Stimulated activated naive B cell treated with anti-CD40 and anti-IgM and Interleukin-4, amounts not matched to agents 10 μg/mL and 1 μg/mL and 100 μg/mL, for 72 hours (primary cell): ENCODE measurements around the gene SPINT1.

Source experiments
- ATAC-seq, 2 donors: fragments of 150-1000 bp; cut with Tn5 transposase; replicated peaks; 2 replicates each; pipeline ENCODE4 v1.10.0; 2021; ENCODE audit warnings: moderate library complexity in 1 of 2
- DNase-seq: peaks from one replicate; pipeline ENCODE4 v3.0.0; 2021
- H3K27ac Mint-ChIP-seq: one replicate; pipeline ENCODE4 v1.8.0; 2022; ENCODE audit warnings: mild to moderate bottlenecking, mixed read lengths
- H3K27me3 Mint-ChIP-seq, 2 donors: one replicate each; pipeline ENCODE4 v1.8.0; 2022; ENCODE audit warnings: mixed read lengths in 2 of 2
- H3K36me3 Mint-ChIP-seq, 2 donors: one replicate each; pipeline ENCODE4 v1.8.0; 2022; ENCODE audit warnings: mixed read lengths in 2 of 2, mild to moderate bottlenecking in 1 of 2
- H3K4me1 Mint-ChIP-seq, 2 donors: one replicate each; pipeline ENCODE4 v1.8.0; 2022; ENCODE audit warnings: mixed read lengths in 2 of 2, mild to moderate bottlenecking in 1 of 2
- H3K4me3 Mint-ChIP-seq, 2 donors: one replicate each; pipeline ENCODE4 v1.8.0; 2022; ENCODE audit warnings: mild to moderate bottlenecking in 2 of 2, mixed read lengths in 2 of 2, moderate library complexity in 1 of 2
- H3K9me3 Mint-ChIP-seq, 2 donors: one replicate each; pipeline ENCODE4 v1.8.0; 2022; ENCODE audit warnings: mixed read lengths in 2 of 2, mild to moderate bottlenecking in 1 of 2

The SPINT1 gene

DNA sequence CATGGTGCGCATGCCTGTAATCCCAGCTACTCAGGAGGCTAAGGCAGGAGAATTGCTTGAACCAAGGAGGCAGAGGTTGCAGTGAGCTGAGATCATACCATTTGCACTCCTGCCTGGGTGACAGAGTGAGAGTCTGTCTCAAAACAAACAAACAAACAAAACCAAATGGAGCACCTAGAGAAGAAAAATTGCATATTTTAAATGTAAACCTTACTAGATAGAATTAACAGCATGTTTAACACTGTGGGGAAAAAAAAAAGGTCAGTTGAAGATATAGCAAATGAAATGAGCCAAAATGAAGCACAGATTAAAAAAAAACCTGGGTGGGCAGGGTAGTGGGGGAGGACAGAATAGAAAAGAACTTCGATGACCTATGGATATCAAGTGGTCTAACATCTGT is 22.7 kb upstream of the SPINT1 start:
- Mint-ChIP-seq H3K9me3 (no peaks in the 10 kb centered on the region), H3K4me3 (no peak overlapping the region), H3K27ac (no peak overlapping the region), H3K27me3 (no peaks in the 10 kb centered on the region), H3K36me3 (no peaks in the 10 kb centered on the region), H3K4me1 (no peaks in the 10 kb centered on the region)
- ATAC-seq: no peak
- no peak for DNase-seq

DNA sequence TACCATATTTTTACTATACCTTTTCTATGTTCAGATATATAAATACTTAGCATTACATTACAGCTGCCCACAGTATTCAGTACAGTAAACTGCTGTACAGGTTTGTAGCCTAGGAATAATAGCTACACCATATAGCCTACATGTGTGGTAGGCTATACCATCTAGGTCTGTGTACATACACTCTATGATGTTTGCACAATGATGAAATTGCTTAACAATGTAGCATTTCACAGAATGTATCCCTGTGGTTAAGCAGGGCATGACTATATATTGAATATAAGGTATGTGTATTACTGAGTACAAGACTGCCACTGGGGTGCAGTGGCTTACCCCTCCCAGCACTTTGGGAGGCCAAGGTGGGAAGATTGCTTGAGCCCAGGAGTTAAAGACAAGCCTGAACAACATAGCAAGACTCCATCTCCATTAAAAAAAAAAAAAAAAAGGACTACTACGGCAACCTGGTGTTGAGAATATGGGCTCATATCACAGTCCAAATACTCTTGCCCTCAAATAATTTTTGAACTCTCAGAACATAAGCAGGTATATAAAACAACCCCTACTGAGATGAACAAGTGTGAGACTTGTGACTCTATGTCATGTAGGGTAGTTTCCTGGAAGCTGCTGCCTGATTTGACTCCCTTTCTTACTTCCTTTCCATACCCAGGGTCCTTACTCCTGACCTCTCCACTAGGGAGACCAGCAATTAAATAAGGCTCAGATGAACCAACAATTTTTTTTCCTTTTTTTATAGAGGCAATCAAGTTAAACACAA is 20.1 kb upstream of the SPINT1 start:
- no peak for ATAC-seq
- Mint-ChIP-seq H3K27ac (no peak overlapping the region), H3K27me3 (no peaks in the 10 kb centered on the region), H3K4me1 (no peaks in the 10 kb centered on the region), H3K36me3 (no peaks in the 10 kb centered on the region), H3K4me3 (no peak overlapping the region), H3K9me3 (no peaks in the 10 kb centered on the region)
- no peak for DNase-seq

DNA sequence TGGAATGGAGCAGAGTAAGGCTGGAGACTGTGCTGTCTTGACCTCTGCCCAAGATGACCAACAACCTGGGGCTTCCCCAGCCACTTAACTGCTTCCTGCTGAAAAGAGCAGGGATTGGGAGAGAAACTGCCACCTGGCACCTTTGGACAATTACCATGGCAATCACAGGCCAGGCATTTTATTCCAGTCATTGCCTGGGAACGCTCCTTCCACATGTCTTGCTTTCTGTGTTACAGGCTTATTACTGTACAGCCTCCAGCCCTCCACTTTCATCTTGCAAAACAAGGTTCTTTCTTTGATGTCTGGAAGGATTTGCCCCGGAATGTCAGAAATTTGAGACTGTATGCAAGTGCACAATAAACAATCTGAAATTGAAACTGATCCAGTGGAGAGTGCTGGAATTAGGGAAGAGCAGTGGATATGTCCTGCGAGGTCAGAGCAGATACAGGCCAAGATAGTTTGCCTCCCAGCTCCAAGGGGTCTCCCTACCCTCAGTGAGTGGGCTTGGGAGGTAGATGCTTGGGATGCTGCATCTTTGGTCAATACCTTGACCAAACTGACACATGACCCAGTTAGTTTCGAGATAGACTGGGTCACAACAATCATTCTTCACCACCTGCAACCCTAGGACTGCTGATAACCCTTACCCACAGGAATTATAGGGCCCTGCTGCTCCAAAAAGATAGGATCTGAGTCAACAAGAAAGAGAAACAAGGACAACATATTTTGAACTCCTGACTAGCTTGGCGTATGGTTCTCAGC is 18.0 kb upstream of the SPINT1 start:
- Mint-ChIP-seq H3K27me3 (no peaks in the 10 kb centered on the region), H3K27ac (no peak overlapping the region), H3K9me3 (no peaks in the 10 kb centered on the region), H3K36me3 (no peaks in the 10 kb centered on the region), H3K4me1 (no peaks in the 10 kb centered on the region), H3K4me3 (no peak overlapping the region)
- DNase-seq (no peak), ATAC-seq (no peak)

DNA sequence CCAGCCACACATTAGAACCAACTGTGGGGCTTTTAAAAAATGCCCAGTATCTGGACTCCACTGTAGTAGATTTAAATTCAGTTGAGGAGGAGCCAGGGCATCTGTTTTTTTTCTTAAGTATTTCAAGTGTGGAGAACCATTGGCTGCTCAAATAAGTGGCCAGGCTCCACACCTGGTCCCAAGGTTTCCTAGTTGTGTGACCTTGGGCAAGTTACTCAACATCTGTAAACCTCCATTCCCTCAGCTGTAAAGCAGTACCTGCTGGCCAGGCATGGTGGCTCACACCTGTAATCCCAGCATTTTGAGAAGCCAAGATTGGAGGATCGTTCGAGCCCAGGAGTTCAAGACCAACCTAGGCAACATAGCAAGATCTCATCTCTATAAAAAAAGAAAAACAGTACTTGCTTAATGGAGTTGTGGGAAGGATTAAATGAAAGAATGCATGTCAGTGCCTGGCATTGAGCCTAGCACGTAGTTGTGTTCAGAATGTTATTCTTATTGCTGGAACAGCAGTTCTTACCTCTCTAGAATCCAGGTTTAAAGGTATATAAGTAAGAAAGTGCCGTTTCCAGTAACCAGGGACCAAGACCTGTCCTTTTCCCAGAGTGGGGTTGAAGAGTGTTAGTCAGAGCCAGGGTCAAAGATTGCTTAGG is 17.3 kb upstream of the SPINT1 start:
- ATAC-seq: no peak
- H3K9me3 Mint-ChIP-seq: no peaks in the 10 kb centered on the region
- no peak overlapping the region for H3K4me3 Mint-ChIP-seq
- H3K4me1 Mint-ChIP-seq: no peaks in the 10 kb centered on the region
- no peak for DNase-seq
- no peaks in the 10 kb centered on the region for H3K36me3 Mint-ChIP-seq
- no peaks in the 10 kb centered on the region for H3K27me3 Mint-ChIP-seq
- H3K27ac Mint-ChIP-seq: no peak overlapping the region

DNA sequence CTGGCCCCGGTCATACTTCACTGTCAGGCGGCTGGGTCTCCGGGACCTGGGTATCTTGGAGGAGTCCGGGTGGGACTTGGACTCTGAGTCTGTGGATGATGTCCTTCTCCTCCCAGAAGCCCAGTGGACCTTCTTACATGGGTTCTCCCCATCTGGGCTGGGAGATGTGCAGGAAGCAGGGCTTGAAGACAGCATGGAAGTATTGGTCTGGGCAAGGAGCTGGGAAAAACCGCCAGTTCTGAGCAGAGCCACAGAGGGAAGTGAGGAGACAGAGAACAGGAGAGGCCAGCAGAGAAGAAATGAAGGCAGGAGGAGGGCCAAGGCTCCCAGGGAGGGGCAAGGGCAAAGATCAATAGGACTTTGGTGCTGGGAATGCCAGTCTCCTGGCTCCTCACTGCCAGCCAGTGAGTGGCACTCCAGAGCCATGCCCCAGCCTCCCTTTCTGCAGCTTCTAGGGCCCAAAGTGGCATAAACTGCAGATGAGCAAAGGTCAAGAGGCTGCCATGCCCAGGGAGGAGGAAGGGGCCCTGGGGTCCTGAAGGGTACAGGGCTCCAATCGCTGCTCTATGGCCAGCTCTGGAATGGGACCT is 15.3 kb upstream of the SPINT1 start, which contains the start of gene PPP1R14D:
Gene PPP1R14D, minus strand, starts transcription at position 262 of the 590 bp plus-strand sequence. Its CDS starts 67 bp downstream, at position 195.
- no peaks in the 10 kb centered on the region for H3K4me1 Mint-ChIP-seq
- H3K4me3 Mint-ChIP-seq: no peak within 1 kb of the TSS
- DNase-seq: no peak
- H3K36me3 Mint-ChIP-seq: peaks cover 0 to 3% of the 10 kb centered on the region in 2 donors
- peaks cover 0 to 2% of the 10 kb centered on the region in 2 donors for H3K9me3 Mint-ChIP-seq
- no peak for ATAC-seq
- peak within 1 kb of the TSS; percentile 2 for H3K27ac Mint-ChIP-seq
- H3K27me3 Mint-ChIP-seq: no peaks in the 10 kb centered on the region

DNA sequence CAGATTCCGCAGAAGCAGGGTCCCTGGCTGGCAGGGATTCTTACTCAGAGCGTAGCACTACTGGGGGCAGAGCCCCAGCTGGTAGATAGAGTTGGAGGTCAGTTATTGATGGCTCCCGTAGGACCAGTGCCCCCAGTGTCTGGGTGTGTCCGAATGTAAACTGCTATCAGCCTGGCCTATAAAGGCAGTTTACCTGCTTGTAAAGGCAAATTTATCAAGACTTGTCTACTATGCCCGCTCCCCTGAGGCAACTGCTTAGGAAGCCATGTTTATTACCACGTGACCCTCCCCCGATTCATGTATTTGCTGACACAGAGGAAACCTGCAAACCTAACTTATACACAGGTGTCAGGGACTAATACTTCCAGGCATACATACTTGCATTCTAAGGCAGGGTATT is 14.7 kb upstream of the SPINT1 start:
- H3K27me3 Mint-ChIP-seq: no peaks in the 10 kb centered on the region
- H3K9me3 Mint-ChIP-seq: peaks cover 0 to 2% of the 10 kb centered on the region in 2 donors
- no peak overlapping the region for H3K4me3 Mint-ChIP-seq
- no peak for DNase-seq
- H3K36me3 Mint-ChIP-seq: peaks cover 0 to 3% of the 10 kb centered on the region in 2 donors
- H3K4me1 Mint-ChIP-seq: no peaks in the 10 kb centered on the region
- no peak for ATAC-seq
- no peak overlapping the region for H3K27ac Mint-ChIP-seq

DNA sequence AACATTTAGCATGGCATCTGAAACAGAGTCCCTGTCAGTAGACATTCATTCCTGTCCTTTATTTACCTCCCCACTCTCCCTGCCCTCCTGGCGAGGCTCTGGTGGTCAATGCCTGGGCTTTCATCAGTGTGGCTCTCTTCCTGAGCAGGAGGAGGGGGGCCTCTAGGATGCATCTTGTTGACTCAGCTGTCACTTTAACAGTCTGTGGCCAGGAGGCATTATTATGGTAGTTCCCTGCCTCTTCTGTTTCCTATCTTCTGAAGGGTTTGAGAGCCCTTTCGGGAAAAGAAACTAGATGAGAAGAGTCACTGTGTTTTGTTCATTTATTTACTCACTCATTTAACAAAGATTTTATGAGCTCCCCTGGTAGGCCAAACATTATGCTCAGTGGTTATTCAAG is 13.0 kb upstream of the SPINT1 start:
- H3K27ac Mint-ChIP-seq: no peak overlapping the region
- no peaks in the 10 kb centered on the region for H3K27me3 Mint-ChIP-seq
- no peak overlapping the region for H3K4me3 Mint-ChIP-seq
- H3K4me1 Mint-ChIP-seq: no peaks in the 10 kb centered on the region
- H3K9me3 Mint-ChIP-seq: peaks cover 0 to 2% of the 10 kb centered on the region in 2 donors
- peaks cover 0 to 3% of the 10 kb centered on the region in 2 donors for H3K36me3 Mint-ChIP-seq
- DNase-seq: no peak
- ATAC-seq: no peak

DNA sequence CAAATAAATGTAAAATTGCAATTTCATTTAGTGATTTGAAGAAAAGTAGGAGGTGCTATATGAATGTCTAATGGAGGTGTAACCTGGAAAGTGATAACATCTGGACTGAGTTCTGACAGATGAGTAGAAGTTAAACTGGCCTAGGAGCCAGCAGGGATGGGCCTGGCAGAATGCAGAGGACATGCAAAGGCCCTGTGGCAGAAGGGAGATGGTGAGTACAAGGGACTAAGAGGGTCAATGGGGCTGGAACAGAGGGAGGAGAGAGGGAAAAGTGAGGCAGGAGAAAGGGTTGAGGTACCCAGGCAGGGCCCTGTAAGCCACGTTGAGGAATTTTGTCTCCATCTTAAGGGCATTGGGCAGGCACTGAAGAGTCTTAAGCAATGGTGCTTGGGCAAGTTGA is 12.0 kb upstream of the SPINT1 start:
- no peaks in the 10 kb centered on the region for H3K27me3 Mint-ChIP-seq
- H3K9me3 Mint-ChIP-seq: peaks cover 0 to 2% of the 10 kb centered on the region in 2 donors
- no peak overlapping the region for H3K27ac Mint-ChIP-seq
- ATAC-seq: no peak
- no peaks in the 10 kb centered on the region for H3K4me1 Mint-ChIP-seq
- H3K4me3 Mint-ChIP-seq: no peak overlapping the region
- DNase-seq: no peak
- peaks cover 0 to 3% of the 10 kb centered on the region in 2 donors for H3K36me3 Mint-ChIP-seq

DNA sequence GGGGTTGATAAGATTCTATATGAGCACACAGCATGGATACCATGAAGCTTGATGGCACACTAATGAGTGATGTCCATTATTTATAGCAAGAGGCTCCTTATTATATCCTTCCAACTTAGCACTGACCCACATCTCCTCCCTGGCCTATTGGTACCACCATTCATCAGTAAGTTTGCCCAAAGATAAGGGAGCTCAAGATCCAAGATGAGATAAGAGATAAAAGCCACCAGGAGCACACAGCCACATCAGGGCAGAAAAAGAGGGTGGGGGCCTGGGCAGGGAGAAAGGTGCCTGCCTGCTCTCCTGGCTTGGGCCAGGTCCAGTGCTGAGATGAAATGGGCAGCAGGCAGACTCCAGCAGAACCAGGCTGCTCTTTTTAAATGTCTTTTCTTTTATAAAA is 10.9 kb upstream of the SPINT1 start:
- DNase-seq: no peak
- Mint-ChIP-seq H3K9me3 (peaks cover 0 to 2% of the 10 kb centered on the region in 2 donors), H3K27ac (no peak overlapping the region), H3K27me3 (no peaks in the 10 kb centered on the region), H3K4me1 (no peaks in the 10 kb centered on the region), H3K36me3 (peaks cover 0 to 3% of the 10 kb centered on the region in 2 donors), H3K4me3 (no peak overlapping the region)
- ATAC-seq: no peak

DNA sequence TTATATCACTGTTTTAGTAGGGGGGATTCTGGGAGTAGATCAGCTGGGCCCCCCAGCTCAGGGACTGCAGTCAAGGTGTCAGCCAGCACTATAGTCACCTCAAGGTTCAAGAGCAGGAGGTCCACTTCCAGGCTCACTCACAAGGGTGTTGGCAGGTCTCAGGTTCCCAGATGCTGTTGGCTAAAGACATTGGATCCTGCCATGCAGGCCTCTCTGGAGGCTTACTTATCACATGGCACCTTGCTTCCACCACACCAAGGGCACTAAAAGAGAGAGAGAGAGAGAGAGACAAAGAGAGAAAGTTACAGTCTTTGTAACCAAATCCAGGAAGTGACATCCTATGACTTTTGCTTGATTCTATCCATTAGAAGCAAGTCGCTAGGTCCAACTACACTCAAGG is 7.8 kb upstream of the SPINT1 start:
- peaks cover 0 to 3% of the 10 kb centered on the region in 2 donors for H3K36me3 Mint-ChIP-seq
- H3K4me1 Mint-ChIP-seq: no peaks in the 10 kb centered on the region
- no peak overlapping the region for H3K4me3 Mint-ChIP-seq
- H3K27ac Mint-ChIP-seq: no peak overlapping the region
- DNase-seq (no peak), ATAC-seq (no peak)
- peaks cover 0 to 2% of the 10 kb centered on the region in 2 donors for H3K9me3 Mint-ChIP-seq
- no peaks in the 10 kb centered on the region for H3K27me3 Mint-ChIP-seq

DNA sequence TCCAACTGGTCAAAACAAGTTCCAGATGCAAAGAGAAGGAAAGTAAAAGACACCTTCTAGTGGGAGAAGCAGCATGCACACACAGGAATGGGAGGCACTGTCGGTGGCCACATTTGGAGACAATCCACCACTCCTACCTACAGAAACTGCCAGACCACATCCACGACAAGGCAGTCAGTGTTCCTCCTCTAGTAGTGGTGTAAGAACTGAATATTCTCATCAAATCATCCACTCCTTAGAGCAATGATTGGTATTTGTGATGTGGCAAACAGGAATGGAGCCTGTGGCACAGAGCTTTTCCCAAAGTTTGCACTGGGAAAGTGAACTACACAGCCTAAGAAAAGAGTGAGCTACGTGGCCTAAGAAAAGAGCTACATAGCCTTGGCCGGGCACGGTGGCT is 5.1 kb upstream of the SPINT1 start:
- no peak for ATAC-seq
- H3K4me3 Mint-ChIP-seq: no peak overlapping the region
- no peaks in the 10 kb centered on the region for H3K36me3 Mint-ChIP-seq
- no peaks in the 10 kb centered on the region for H3K27me3 Mint-ChIP-seq
- DNase-seq: no peak
- no peaks in the 10 kb centered on the region for H3K9me3 Mint-ChIP-seq
- H3K27ac Mint-ChIP-seq: no peak overlapping the region
- H3K4me1 Mint-ChIP-seq: no peaks in the 10 kb centered on the region

DNA sequence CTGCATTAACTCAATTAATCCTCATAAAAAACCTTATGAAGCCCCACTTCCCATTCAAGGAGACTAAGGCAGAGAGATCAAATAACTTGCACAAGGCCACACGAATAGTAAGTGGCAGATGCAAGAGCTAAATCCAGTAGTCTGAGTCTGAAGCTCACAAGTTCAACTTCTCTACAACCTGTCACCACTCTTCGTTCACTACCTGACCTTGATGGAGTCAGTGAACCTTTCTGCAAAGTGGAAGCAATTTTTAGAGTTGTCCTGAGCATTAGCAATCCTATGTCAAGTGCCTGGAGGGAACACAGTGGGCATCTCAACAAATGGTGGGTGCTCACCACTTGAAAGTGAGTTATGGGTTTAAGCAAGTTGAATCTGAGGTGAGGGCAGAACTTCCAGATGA is 2.1 kb upstream of the SPINT1 start:
- ATAC-seq (no peak), DNase-seq (no peak)
- no peak overlapping the region for H3K4me3 Mint-ChIP-seq
- H3K27me3 Mint-ChIP-seq: no peaks in the 10 kb centered on the region
- H3K9me3 Mint-ChIP-seq: no peaks in the 10 kb centered on the region
- peaks cover 13 to 22% of the 10 kb centered on the region in 2 donors for H3K4me1 Mint-ChIP-seq
- no peak overlapping the region for H3K27ac Mint-ChIP-seq
- peaks cover 2 to 3% of the 10 kb centered on the region in 2 donors for H3K36me3 Mint-ChIP-seq

DNA sequence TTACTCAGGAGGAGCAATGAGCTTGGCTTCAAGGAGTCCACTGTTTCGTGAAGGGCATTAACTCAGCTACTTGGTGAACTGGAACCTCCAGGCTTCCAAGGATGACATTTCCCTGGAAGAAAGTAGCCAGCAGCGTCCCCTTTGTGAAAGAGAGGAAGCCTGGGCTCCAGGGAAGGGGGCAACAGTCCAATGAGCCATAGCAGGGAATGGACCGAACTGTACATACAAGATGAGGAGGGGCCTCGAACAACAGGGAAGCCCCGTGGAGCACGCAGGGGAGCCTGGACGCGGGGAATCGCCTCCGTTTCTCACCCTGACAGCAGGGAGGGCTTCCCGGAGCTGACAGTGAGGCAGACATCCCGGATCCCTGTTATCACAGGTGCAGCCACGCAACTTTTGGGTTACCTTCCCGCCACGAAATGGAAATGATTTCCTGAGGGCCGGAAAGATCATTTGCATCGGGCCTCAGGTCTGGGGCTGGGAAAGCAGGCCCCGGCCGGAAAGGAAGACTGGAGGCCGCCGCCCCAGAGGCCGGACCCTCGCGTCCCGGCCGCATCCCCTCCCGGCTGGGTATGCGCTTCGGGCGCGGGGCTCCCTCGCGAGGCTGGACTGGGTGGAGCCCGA is 475 bp upstream of the SPINT1 start:
- H3K4me1 Mint-ChIP-seq: peaks cover 27 to 37% of the 10 kb centered on the region in 2 donors
- H3K27ac Mint-ChIP-seq: peak overlapping the region; percentile 47
- H3K27me3 Mint-ChIP-seq: no peaks in the 10 kb centered on the region
- DNase-seq (no peak), ATAC-seq (no peak)
- no peaks in the 10 kb centered on the region for H3K9me3 Mint-ChIP-seq
- H3K4me3 Mint-ChIP-seq: peak overlapping the region; percentile 79 to 89
- H3K36me3 Mint-ChIP-seq: peaks cover 2 to 3% of the 10 kb centered on the region in 2 donors

DNA sequence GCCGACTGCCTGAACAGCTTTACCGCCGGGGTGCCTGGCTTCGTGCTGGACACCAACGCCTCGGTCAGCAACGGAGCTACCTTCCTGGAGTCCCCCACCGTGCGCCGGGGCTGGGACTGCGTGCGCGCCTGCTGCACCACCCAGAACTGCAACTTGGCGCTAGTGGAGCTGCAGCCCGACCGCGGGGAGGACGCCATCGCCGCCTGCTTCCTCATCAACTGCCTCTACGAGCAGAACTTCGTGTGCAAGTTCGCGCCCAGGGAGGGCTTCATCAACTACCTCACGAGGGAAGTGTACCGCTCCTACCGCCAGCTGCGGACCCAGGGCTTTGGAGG is 815 bp downstream of the SPINT1 start:
- H3K27ac Mint-ChIP-seq: peak overlapping the region; percentile 89

More for the DNA sequence above, 815 bp downstream of the SPINT1 start:
- Mint-ChIP-seq H3K4me3 (peak overlapping the region; percentile 89 to 91), H3K27me3 (no peaks in the 10 kb centered on the region), H3K4me1 (peaks cover 27 to 37% of the 10 kb centered on the region in 2 donors), H3K36me3 (peaks cover 2 to 3% of the 10 kb centered on the region in 2 donors), H3K9me3 (no peaks in the 10 kb centered on the region)
- DNase-seq: peak; percentile 38
- ATAC-seq: peak; percentile 52 to 59
